Adrenal gland (tissue), 12 donors: ENCODE measurements around the gene RHBDL1. TPM values are rescaled to one million over a fixed set of nuclear protein-coding genes. Genes with fewer than 3 reads are reported as not detected.
A peak's percentile ranks its signal among the peaks of the same experiment; 100 is the strongest.

ENCODE experiments used
- DNase-seq, 7 donors: peaks; one replicate each; pipeline ENCODE4 v3.0.0-alpha.2; 2019 to 2020
- H3K27ac ChIP-seq, 5 donors: fragments of 200-600 bp; sonication (generic) in 4 of 5; 1 replicate in 3 of 5; 2 replicates in 2 of 5; pipeline versions ENCODE4 v1.5.1 to v1.8.0; 2016 to 2020; ENCODE audit warnings: mild to moderate bottlenecking in 1 of 5
- H3K27me3 ChIP-seq: fragments of 200-600 bp; 2 replicates; pipeline ENCODE4 v1.8.0; 2021
- H3K36me3 ChIP-seq, 2 donors: fragments of 200-600 bp; replicated peaks in 1 of 2; 1 replicate in 1 of 2; 2 replicates in 1 of 2; pipeline versions ENCODE4 v1.5.1 to v1.8.0; 2018 to 2022
- H3K4me1 ChIP-seq, 2 donors: fragments of 200-600 bp; replicated peaks in 1 of 2; 1 replicate in 1 of 2; 2 replicates in 1 of 2; pipeline versions ENCODE4 v1.5.1 to v1.8.0; 2018 to 2021
- H3K4me3 ChIP-seq, 4 donors: fragments of 200-600 bp; sonication (generic) in 3 of 4; one replicate each; pipeline ENCODE4 v1.5.1; 2016 to 2018
- H3K9me3 ChIP-seq, 3 donors: fragments of 200-600 bp; sonication (generic) in 1 of 3; replicated peaks in 1 of 3; 1 replicate in 2 of 3; 2 replicates in 1 of 3; pipeline versions ENCODE4 v1.5.1 to v1.8.0; 2016 to 2021
- CTCF ChIP-seq, 6 experiments: fragments of 450-650 bp in 4 of 6; fragments of 200-600 bp in 2 of 6; sonication (generic) in 1 of 6; IDR thresholded peaks; 1 replicate in 5 of 6; 2 replicates in 1 of 6; pipeline versions ENCODE4 v1.5.1 to v1.8.0; 2016 to 2021; ENCODE audit warnings: antibody characterized with exemption in 6 of 6, mild to moderate bottlenecking in 2 of 6, moderate library complexity in 1 of 6
- POLR2A ChIP-seq, 2 donors: fragments of 450-650 bp; IDR thresholded peaks; one replicate each; pipeline ENCODE4 v1.6.1; 2017; ENCODE audit warnings: antibody characterized with exemption in 2 of 2, mild to moderate bottlenecking in 2 of 2, moderate library complexity in 1 of 2
- WGBS, 4 donors: extraction: QIAGEN DNeasy Blood & Tissue Kit in 2 of 4; methylation state at CpG; one replicate each; pipeline versions ENCODE4 v1.1.5 to v1.1.7; 2013 to 2017; 5-methylcytosine and 5-hydroxymethylcytosine counted together
- intact Hi-C, 2 donors: fragments of 100-400 bp; cut with DNase I; formaldehyde crosslinking; loops; one replicate each; pipeline versions ENCODE4 v1.14.1 to v1.15.0; 2022 to 2023
- polyA plus RNA-seq, 3 donors: library from polyadenylated mRNA; stranded (reverse); fragments of 200-250 nt in 2 of 3; fragments of 350-450 nt in 1 of 3; fragmentation: Illumina TruSeq in 1 of 3; extraction: RNeasy Lipid Tissue Mini Kit (QIAGEN cat#74804) in 1 of 3; gene quantifications; one replicate each; pipeline ENCODE4 v1.2.3, GENCODE V29; 2013 to 2014
- total RNA-seq, 9 donors: library from RNA; depleted of rRNA in 4 of 9; stranded (reverse); fragments of >200 nt in 4 of 9; fragments of 120-200 nt in 1 of 9; fragmentation: NEBNext Ultra II Directional in 1 of 9; extraction: Animal tissue kit (Norgen Biotek cat#: 25700) in 1 of 9; gene quantifications; one replicate each; pipeline versions ENCODE4 v1.1.0 to v1.2.4, GENCODE V29; 2013 to 2023
- donor health status: healthy with polysubstance abuse.
- donor health status: Bipolar disorder and iron deficiency.
- donor health status: DM: yes; HTN: yes; CAD: no.
- donor health status: DM: no; HTN: no; CAD: no.
- donor health status: DM: no; HTN: no; CAD: no.
- donor health status: DM: yes; HTN: yes; CAD: no.

The RHBDL1 gene
- total and polyA plus RNA-seq, 12 donors = 0.13 to 21.1 (median 3.8) TPM

GRCh38 chr16:694863-695354, 19.4 kb downstream of the RHBDL1 start:
- no peaks in the 10 kb centered on the region for H3K9me3 ChIP-seq
- peak overlapping the region in 1 of 4 donors; percentile 41 for H3K4me3 ChIP-seq
- intact Hi-C loops = no loop called here
- H3K4me1 ChIP-seq = peaks cover 0 to 8% of the 10 kb centered on the region in 2 donors
- TF ChIP-seq CTCF (IDR thresholded peaks at IDR 0.05) (no peak), POLR2A (IDR thresholded peaks at IDR 0.05) (no peak)
- H3K36me3 ChIP-seq = no peaks in the 10 kb centered on the region
- 0 to 5% (median 3%) methylated on average over 5 to 37 of the region's 37 CpGs; no CpG with 5 or more reads in 1 of the 4 donors for WGBS, 4 donors
- peaks cover 29% of the 10 kb centered on the region for H3K27me3 ChIP-seq
- no peak for DNase-seq
- H3K27ac ChIP-seq = peak overlapping the region in 1 of 5 donors; percentile 52

GRCh38 chr16:695355-696089, 20.1 kb downstream of the RHBDL1 start:
- peaks cover 35% of the 10 kb centered on the region for H3K27me3 ChIP-seq
- no peaks in the 10 kb centered on the region for H3K36me3 ChIP-seq
- peak overlapping the region in 1 of 4 donors; percentile 41 for H3K4me3 ChIP-seq
- H3K4me1 ChIP-seq = peaks cover 0 to 10% of the 10 kb centered on the region in 2 donors
- peak in 6 of 7 donors; percentile 57 to 90 (median 62) for DNase-seq
- TF ChIP-seq CTCF (IDR thresholded peaks at IDR 0.05) (no peak), POLR2A (IDR thresholded peaks at IDR 0.05) (no peak)
- intact Hi-C loops = no loop called here
- peak overlapping the region in 2 of 5 donors; percentile 34 to 52 for H3K27ac ChIP-seq
- WGBS, 4 donors = 0 to 13% (median 3%) methylated on average over 3 to 71 of the region's 71 CpGs
- H3K9me3 ChIP-seq = no peaks in the 10 kb centered on the region

- no peak overlapping the region for H3K27ac ChIP-seq
- intact Hi-C loops = no loop called here
- WGBS, 4 donors = 58 to 72% (median 67%) methylated on average over 13 to 19 of the region's 19 CpGs
- H3K4me3 ChIP-seq = no peak overlapping the region
- H3K9me3 ChIP-seq = no peaks in the 10 kb centered on the region
- peaks cover 61% of the 10 kb centered on the region for H3K27me3 ChIP-seq
- TF ChIP-seq POLR2A (IDR thresholded peaks at IDR 0.05) (no peak), CTCF (IDR thresholded peaks at IDR 0.05) (no peak)
- peaks cover 4 to 14% of the 10 kb centered on the region in 2 donors for H3K4me1 ChIP-seq
- no peak for DNase-seq
- no peaks in the 10 kb centered on the region for H3K36me3 ChIP-seq
These were observed 23.6 kb downstream of the RHBDL1 start for GRCh38 chr16:698911-699671.
